Measurements from ENCODE around the gene GGN. TPM values are rescaled to one million over a fixed set of nuclear protein-coding genes. Genes with fewer than 3 reads are reported as not detected.

The GGN gene
- total RNA-seq, 2 experiments from 2014 or later: 0.17 to 0.19 TPM

- ChIA-PET CTCF (interaction anchor here (1.7 to 4.7 kb wide), 3 partner anchors 13 to 51 kb away, joined by 11 to 45 read pairs (median 11); partner anchors contain the start of genes CATSPERG, FAM98C and PSMD8), POLR2A (interaction anchor here (0.6 to 4.3 kb wide), 7 partner anchors 9 to 1070 kb away, joined by 3 to 45 read pairs (median 5); partner anchors contain the start of genes CATSPERG, EIF3K, FAM98C and PSMD8)
- Histone ChIP-seq H3K4me1 (ENCODE audit: insufficient read depth, low read length) (peaks cover 44% of the 10 kb centered on the region), H3K4me3 (ENCODE audit: low read length) (peak overlapping the region; percentile 58), H3K27me3 (ENCODE audit: control insufficient read depth in 1 of 2, insufficient read depth in 2 of 2, low read length in 2 of 2) (peaks cover 18 to 20% of the 10 kb centered on the region in 2 experiments), H3K36me3 (ENCODE audit: insufficient read depth, low read length) (peaks cover 15% of the 10 kb centered on the region), H3K27ac (ENCODE audit: low read depth in 1 of 2, low read length in 2 of 2) (no peak overlapping the region), H3K9me3 (ENCODE audit: control insufficient read depth in 1 of 2, insufficient read depth in 1 of 2, low read length in 2 of 2) (peaks cover 0 to 5% of the 10 kb centered on the region in 2 experiments)
- ATAC-seq (ENCODE audit: poor library complexity) (no peak), DNase-seq (peak in 1 of 14 experiments; percentile 40)
- H3K27ac Mint-ChIP-seq: peak overlapping the region; percentile 25
- intact Hi-C loops (cut with DNase I, micrococcal nuclease): loop anchor here in 1 of 2 experiments (5.0 kb wide), 1 partner anchor 50 kb away; the partner anchor contains the start of gene CATSPERG
- peaks cover 40% of the 10 kb centered on the region for H3K27me3 Mint-ChIP-seq
- peaks cover 44% of the 10 kb centered on the region for H3K36me3 Mint-ChIP-seq (ENCODE audit: low read depth)
- TF ChIP-seq CTCF (IDR thresholded peaks at IDR 0.05): no peak
- H3K4me3 Mint-ChIP-seq: peak overlapping the region; percentile 87
- H3K9me3 Mint-ChIP-seq: no peaks in the 10 kb centered on the region
- H3K4me1 Mint-ChIP-seq (ENCODE audit: low read depth): peaks cover 29% of the 10 kb centered on the region
Observed at GRCh38 chr19:38386971-38387549, 774 bp downstream of the GGN start.

- peaks cover 44% of the 10 kb centered on the region for H3K4me1 ChIP-seq (ENCODE audit: insufficient read depth, low read length)
- H3K4me3 ChIP-seq (ENCODE audit: low read length): no peak overlapping the region
- H3K9me3 ChIP-seq (ENCODE audit: control insufficient read depth in 1 of 2, insufficient read depth in 1 of 2, low read length in 2 of 2): peaks cover 0 to 5% of the 10 kb centered on the region in 2 experiments
- Mint-ChIP-seq H3K27ac (no peak overlapping the region), H3K9me3 (no peaks in the 10 kb centered on the region), H3K4me3 (no peak overlapping the region), H3K27me3 (peaks cover 40% of the 10 kb centered on the region), H3K36me3 (ENCODE audit: low read depth) (peaks cover 50% of the 10 kb centered on the region), H3K4me1 (ENCODE audit: low read depth) (peaks cover 29% of the 10 kb centered on the region)
- ChIA-PET CTCF (interaction anchor here (1.7 to 4.7 kb wide), 2 partner anchors 17 to 51 kb away, joined by 11 to 45 read pairs; partner anchors contain the start of genes CATSPERG and FAM98C), POLR2A (interaction anchor here (1.8 to 4.3 kb wide), 2 partner anchors 10 to 17 kb away, joined by 11 to 44 read pairs; partner anchors contain the start of gene FAM98C)
- peaks cover 21% of the 10 kb centered on the region for H3K36me3 ChIP-seq (ENCODE audit: insufficient read depth, low read length)
- intact Hi-C loops (cut with DNase I, micrococcal nuclease): loop anchor here in 1 of 2 experiments (5.0 kb wide), 1 partner anchor 49 kb away; the partner anchor contains the start of gene CATSPERG
- H3K27ac ChIP-seq (ENCODE audit: low read depth in 1 of 2, low read length in 2 of 2): no peak overlapping the region
- no peak for TF ChIP-seq CTCF (IDR thresholded peaks at IDR 0.05)
- peaks cover 18 to 20% of the 10 kb centered on the region in 2 experiments for H3K27me3 ChIP-seq (ENCODE audit: control insufficient read depth in 1 of 2, insufficient read depth in 2 of 2, low read length in 2 of 2)
- DNase-seq (no peak), ATAC-seq (ENCODE audit: poor library complexity) (no peak)
Observed at GRCh38 chr19:38386300-38386970, 1.4 kb downstream of the GGN start.

- Mint-ChIP-seq H3K4me1 (ENCODE audit: low read depth) (peaks cover 29% of the 10 kb centered on the region), H3K27ac (no peak overlapping the region), H3K27me3 (peaks cover 40% of the 10 kb centered on the region), H3K36me3 (ENCODE audit: low read depth) (peaks cover 56% of the 10 kb centered on the region), H3K4me3 (no peak overlapping the region), H3K9me3 (no peaks in the 10 kb centered on the region)
- Histone ChIP-seq H3K9me3 (ENCODE audit: control insufficient read depth in 1 of 2, insufficient read depth in 1 of 2, low read length in 2 of 2) (peaks cover 0 to 5% of the 10 kb centered on the region in 2 experiments), H3K27me3 (ENCODE audit: control insufficient read depth in 1 of 2, insufficient read depth in 2 of 2, low read length in 2 of 2) (peaks cover 18 to 20% of the 10 kb centered on the region in 2 experiments), H3K4me3 (ENCODE audit: low read length) (no peak overlapping the region), H3K4me1 (ENCODE audit: insufficient read depth, low read length) (peaks cover 44% of the 10 kb centered on the region), H3K36me3 (ENCODE audit: insufficient read depth, low read length) (peaks cover 27% of the 10 kb centered on the region), H3K27ac (ENCODE audit: low read depth in 1 of 2, low read length in 2 of 2) (no peak overlapping the region)
- ATAC-seq (ENCODE audit: poor library complexity): no peak
- ChIA-PET POLR2A (interaction anchor here (0.9 to 1.7 kb wide), 3 partner anchors 10 to 17 kb away, joined by 3 to 9 read pairs (median 8); partner anchors contain the start of genes FAM98C and PSMD8), CTCF (interaction anchor here (0.8 kb wide), 1 partner anchor 17 kb away, joined by 3 read pairs; the partner anchor contains the start of gene FAM98C)
- TF ChIP-seq CTCF (IDR thresholded peaks at IDR 0.05): no peak
- intact Hi-C loops (cut with DNase I, micrococcal nuclease): loop anchor here in 1 of 2 experiments (5.0 kb wide), 1 partner anchor 49 kb away; the partner anchor contains the start of gene CATSPERG
- peak in 2 of 14 experiments; percentile 31 to 55 for DNase-seq
Observed at GRCh38 chr19:38385804-38386257, 2.0 kb downstream of the GGN start.
